ENCODE results near the gene FLT3. TPM values are rescaled to one million over a fixed set of nuclear protein-coding genes. Genes with fewer than 3 reads are reported as not detected.

Gene FLT3
- total and polyA plus RNA-seq, 2 experiments from 2014 or later, result 0.06 TPM; not detected in 1

DNA sequence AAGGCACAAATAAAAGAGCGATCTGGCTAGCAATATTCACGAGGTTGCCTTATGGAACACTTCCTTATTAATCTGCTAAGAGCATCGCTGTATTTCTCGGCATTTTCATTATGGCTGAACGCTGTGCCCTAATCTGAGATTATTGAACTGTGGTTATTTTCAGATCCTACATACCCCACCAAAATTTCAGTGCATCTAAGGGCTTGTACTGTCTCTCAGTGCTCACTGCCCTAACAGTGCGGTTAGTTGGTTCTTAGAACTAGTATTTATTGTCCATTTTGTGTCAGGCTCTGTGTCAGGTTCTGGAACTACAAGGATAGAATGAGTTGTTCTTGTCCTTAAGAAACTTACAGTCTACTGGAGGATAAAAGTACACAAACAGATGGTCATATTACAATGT lies 51.6 kb downstream of the FLT3 start:
- Histone ChIP-seq H3K4me1 (ENCODE audit: low read depth) (no peaks in the 10 kb centered on the region), H3K27ac (no peak overlapping the region), H3K27me3 (peaks cover 5% of the 10 kb centered on the region), H3K4me3 (no peak overlapping the region), H3K36me3 (no peaks in the 10 kb centered on the region), H3K9me3 (ENCODE audit: low read depth) (no peaks in the 10 kb centered on the region)
- TF ChIP-seq, protein P1, sequence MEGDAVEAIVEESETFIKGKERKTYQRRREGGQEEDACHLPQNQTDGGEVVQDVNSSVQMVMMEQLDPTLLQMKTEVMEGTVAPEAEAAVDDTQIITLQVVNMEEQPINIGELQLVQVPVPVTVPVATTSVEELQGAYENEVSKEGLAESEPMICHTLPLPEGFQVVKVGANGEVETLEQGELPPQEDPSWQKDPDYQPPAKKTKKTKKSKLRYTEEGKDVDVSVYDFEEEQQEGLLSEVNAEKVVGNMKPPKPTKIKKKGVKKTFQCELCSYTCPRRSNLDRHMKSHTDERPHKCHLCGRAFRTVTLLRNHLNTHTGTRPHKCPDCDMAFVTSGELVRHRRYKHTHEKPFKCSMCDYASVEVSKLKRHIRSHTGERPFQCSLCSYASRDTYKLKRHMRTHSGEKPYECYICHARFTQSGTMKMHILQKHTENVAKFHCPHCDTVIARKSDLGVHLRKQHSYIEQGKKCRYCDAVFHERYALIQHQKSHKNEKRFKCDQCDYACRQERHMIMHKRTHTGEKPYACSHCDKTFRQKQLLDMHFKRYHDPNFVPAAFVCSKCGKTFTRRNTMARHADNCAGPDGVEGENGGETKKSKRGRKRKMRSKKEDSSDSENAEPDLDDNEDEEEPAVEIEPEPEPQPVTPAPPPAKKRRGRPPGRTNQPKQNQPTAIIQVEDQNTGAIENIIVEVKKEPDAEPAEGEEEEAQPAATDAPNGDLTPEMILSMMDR (IDR thresholded peaks at IDR 0.05; ENCODE audit: low read depth, low read length), result no peak
- DNase-seq (ENCODE audit: low read depth in 1 of 2, low spot score in 1 of 2), result no peak

DNA sequence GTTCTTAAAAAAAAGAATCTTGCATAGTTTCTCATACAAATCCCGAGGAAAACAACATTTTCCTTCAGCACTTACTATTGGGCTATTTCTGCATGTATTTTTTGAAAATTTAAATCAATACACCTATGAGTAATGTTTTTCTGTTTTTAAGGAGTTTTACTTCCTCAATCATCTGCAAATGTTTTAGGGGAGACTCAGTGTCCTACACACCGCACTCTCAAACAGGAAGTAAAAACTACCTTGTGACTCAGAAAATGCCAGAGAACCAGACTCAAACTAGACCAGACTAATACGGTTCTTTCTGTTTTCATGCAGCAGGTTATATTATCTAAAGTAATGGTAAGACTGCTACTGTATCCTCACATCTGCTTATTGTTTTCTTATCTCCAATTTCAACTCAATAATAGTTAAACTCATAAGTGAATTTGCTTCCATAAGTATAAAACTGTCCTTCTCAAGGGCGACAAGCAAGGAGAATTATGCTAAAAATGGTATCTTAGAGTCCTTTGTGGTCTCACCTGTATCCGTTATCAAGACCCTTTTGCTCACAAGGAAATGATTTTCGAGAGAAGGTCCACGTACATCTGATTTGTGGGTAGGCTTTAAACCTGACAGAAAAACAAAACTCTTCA lies 52.5 kb downstream of the FLT3 start:
- Histone ChIP-seq H3K27me3 (peaks cover 5% of the 10 kb centered on the region), H3K27ac (no peak overlapping the region), H3K36me3 (no peaks in the 10 kb centered on the region), H3K4me3 (no peak overlapping the region), H3K9me3 (ENCODE audit: low read depth) (no peaks in the 10 kb centered on the region), H3K4me1 (ENCODE audit: low read depth) (no peaks in the 10 kb centered on the region)
- DNase-seq (ENCODE audit: low read depth in 1 of 2, low spot score in 1 of 2), result no peak
- TF ChIP-seq, protein P1 (IDR thresholded peaks at IDR 0.05; ENCODE audit: low read depth, low read length), result no peak

DNA sequence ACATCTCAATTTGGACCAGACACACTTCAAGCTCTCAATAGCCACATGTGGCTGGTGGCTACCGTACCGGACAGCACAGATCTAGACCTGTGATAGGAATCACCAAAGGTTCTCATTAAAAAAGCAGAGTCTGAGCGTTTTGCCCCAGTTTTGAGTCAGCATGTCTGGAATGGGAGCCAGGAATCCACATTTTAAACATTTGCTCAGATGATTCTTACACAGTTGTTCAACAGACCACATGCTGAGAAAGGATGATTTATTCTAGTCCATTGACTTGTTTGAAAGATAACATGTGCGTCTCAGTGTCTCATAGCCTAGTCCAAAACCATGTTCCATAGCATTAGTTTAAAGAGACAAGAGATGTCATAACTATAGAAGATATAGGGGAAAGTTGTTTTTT lies 53.4 kb downstream of the FLT3 start:
- DNase-seq (ENCODE audit: low read depth in 1 of 2, low spot score in 1 of 2), result no peak
- Histone ChIP-seq H3K27ac (no peak overlapping the region), H3K36me3 (no peaks in the 10 kb centered on the region), H3K4me3 (no peak overlapping the region), H3K9me3 (ENCODE audit: low read depth) (no peaks in the 10 kb centered on the region), H3K27me3 (peaks cover 5% of the 10 kb centered on the region), H3K4me1 (ENCODE audit: low read depth) (no peaks in the 10 kb centered on the region)
- TF ChIP-seq, protein P1 (IDR thresholded peaks at IDR 0.05; ENCODE audit: low read depth, low read length), result no peak

DNA sequence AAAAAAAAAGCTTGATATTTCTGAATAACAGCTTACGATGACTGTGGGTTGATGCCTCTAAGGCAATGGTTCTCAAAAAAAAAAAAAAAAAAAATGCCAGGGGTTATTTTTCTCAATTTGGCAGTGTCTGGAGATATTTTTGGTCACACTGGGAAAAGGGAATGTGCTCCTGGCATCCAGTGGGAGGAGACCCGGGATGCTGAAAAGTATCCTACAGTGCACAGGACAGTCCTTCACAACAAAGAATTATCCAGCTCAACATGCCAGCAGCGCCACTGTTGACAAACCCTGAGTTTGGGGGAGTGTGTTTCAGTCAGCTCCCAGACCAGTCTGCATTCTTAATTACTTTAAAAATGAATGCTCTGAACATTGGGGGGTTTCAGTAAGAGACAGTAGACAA lies 54.5 kb downstream of the FLT3 start:
- Histone ChIP-seq H3K27me3 (peaks cover 5% of the 10 kb centered on the region), H3K27ac (no peak overlapping the region), H3K4me3 (no peak overlapping the region), H3K9me3 (ENCODE audit: low read depth) (no peaks in the 10 kb centered on the region), H3K36me3 (no peaks in the 10 kb centered on the region), H3K4me1 (ENCODE audit: low read depth) (no peaks in the 10 kb centered on the region)
- TF ChIP-seq, protein P1 (IDR thresholded peaks at IDR 0.05; ENCODE audit: low read depth, low read length), result no peak
- DNase-seq (ENCODE audit: low read depth in 1 of 2, low spot score in 1 of 2), result no peak

DNA sequence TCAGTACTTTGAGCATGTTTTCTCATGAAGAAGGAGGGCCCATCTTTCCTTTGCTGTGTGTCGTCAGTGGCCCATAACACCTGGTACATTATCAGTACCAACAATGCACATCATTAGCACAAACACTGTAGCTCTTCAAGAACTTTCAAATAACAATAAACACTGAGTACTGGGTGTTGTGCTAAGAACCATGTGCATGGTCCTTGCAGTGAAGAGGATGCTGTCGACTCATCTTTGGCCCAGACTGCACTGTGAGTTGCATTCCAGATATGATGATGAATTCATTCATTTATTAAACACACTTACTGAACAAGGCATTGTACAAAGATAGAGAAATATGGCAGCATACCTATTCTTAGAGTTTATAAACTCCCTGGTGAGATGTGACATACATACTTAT lies 55.8 kb downstream of the FLT3 start:
- TF ChIP-seq, protein P1 (IDR thresholded peaks at IDR 0.05; ENCODE audit: low read depth, low read length), result no peak
- no peak overlapping the region for H3K4me3 ChIP-seq
- H3K4me1 ChIP-seq (ENCODE audit: low read depth), result no peaks in the 10 kb centered on the region
- no peak for DNase-seq (ENCODE audit: low read depth in 1 of 2, low spot score in 1 of 2)
- H3K27ac ChIP-seq, result no peak overlapping the region
- H3K36me3 ChIP-seq, result no peaks in the 10 kb centered on the region
- peaks cover 5% of the 10 kb centered on the region for H3K27me3 ChIP-seq
- H3K9me3 ChIP-seq (ENCODE audit: low read depth), result no peaks in the 10 kb centered on the region

Measured in cardiac muscle cell (in vitro differentiated cells and primary cell).